ENCODE data around the gene CNTNAP4.

DNA sequence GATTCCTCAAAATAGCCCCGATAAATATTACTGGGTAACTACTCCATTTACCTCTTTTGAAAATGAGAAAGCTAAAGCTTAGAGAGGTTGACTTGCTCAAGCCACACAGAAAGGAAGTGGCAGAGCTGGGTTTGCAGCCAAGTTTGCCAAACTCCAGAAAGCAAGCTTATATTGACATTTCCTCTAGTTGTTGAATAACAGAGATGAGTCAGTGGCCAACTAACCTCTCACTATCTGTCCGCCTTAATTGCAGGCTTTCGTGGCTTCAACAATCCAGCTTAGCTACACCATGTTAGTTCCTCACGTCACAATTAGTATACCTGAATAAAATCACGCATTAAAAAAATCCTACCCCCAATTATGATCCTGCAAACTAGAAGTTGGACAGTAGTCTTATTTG is 151.7 kb downstream of the CNTNAP4 start:
- TF ChIP-seq EZH2 (IDR thresholded peaks at IDR 0.05; ENCODE audit: low read depth): no peak
- no peak for TF ChIP-seq CTCF (conservative IDR thresholded peaks at IDR 0.05)
